ENCODE data around the gene ITGAX. TPM values are rescaled to one million over a fixed set of nuclear protein-coding genes. Genes with fewer than 3 reads are reported as not detected.

The ITGAX gene
- total RNA-seq, 4 donors from 2014 or later = 1.4 to 3.5 (median 2.6) TPM; not detected in 1

DNA sequence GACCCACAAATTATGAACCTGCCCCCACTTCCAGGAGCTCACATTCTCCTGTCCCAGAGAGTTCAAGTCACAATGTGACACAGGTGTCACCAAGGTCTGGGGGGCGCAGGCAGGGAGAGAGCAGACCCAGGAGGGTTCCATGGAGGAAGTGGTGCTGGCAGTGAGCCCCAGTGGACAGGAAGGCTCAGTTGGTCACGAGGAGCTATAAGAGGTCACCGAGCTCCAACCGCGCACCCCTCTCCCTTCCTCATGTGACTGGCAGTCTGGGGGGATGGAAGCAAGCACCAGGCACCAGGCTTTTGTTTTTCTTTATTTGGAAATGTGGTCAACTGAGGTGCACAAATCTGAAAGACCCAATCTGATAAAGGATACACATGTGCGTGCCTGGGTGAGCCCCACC, 40.7 kb downstream of the ITGAX start:
- TF ChIP-seq POLR2A (IDR thresholded peaks at IDR 0.05) = no peak
- TF ChIP-seq, protein P1, sequence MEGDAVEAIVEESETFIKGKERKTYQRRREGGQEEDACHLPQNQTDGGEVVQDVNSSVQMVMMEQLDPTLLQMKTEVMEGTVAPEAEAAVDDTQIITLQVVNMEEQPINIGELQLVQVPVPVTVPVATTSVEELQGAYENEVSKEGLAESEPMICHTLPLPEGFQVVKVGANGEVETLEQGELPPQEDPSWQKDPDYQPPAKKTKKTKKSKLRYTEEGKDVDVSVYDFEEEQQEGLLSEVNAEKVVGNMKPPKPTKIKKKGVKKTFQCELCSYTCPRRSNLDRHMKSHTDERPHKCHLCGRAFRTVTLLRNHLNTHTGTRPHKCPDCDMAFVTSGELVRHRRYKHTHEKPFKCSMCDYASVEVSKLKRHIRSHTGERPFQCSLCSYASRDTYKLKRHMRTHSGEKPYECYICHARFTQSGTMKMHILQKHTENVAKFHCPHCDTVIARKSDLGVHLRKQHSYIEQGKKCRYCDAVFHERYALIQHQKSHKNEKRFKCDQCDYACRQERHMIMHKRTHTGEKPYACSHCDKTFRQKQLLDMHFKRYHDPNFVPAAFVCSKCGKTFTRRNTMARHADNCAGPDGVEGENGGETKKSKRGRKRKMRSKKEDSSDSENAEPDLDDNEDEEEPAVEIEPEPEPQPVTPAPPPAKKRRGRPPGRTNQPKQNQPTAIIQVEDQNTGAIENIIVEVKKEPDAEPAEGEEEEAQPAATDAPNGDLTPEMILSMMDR (IDR thresholded peaks at IDR 0.05) = no peak
- no peaks in the 10 kb centered on the region for H3K9me3 ChIP-seq
- peak in 1 of 2 donors; percentile 14 for DNase-seq
- no peaks in the 10 kb centered on the region for H3K27me3 ChIP-seq
- no peaks in the 10 kb centered on the region for H3K4me1 ChIP-seq
- no peak overlapping the region for H3K27ac ChIP-seq
- no peak overlapping the region for H3K4me3 ChIP-seq
- no peaks in the 10 kb centered on the region for H3K36me3 ChIP-seq
- intact Hi-C loops (cut with DNase I; ENCODE audit: low total_unique reads) = no loop called here

DNA sequence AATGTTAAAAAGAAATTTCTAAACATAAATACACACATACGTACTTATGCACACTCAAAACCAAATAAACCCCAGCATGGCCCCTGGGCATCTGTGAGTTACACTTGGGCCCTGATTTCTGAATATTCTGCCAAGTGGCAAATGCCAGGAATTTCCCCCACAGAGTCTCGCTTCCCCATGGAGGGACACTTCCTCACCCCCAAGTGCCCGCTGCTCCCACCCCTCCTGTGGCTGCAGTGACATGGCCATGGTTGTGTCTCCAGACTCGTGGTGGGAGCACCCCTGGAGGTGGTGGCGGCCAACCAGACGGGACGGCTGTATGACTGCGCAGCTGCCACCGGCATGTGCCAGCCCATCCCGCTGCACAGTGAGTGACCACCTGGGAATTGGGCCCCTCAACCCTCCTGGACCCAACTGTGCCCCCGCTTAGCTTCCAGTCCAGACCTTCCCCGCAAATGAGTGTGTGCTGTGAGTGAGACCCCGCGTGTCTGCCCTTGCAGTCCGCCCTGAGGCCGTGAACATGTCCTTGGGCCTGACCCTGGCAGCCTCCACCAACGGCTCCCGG, 42.2 kb downstream of the ITGAX start:
- no peak for DNase-seq
- Histone ChIP-seq H3K9me3 (no peaks in the 10 kb centered on the region), H3K27ac (no peak overlapping the region), H3K27me3 (no peaks in the 10 kb centered on the region), H3K36me3 (no peaks in the 10 kb centered on the region), H3K4me1 (no peaks in the 10 kb centered on the region), H3K4me3 (no peak overlapping the region)
- intact Hi-C loops (cut with DNase I; ENCODE audit: low total_unique reads) = no loop called here
- no peak for TF ChIP-seq POLR2A (IDR thresholded peaks at IDR 0.05)
- TF ChIP-seq, protein P1 (IDR thresholded peaks at IDR 0.05) = no peak

DNA sequence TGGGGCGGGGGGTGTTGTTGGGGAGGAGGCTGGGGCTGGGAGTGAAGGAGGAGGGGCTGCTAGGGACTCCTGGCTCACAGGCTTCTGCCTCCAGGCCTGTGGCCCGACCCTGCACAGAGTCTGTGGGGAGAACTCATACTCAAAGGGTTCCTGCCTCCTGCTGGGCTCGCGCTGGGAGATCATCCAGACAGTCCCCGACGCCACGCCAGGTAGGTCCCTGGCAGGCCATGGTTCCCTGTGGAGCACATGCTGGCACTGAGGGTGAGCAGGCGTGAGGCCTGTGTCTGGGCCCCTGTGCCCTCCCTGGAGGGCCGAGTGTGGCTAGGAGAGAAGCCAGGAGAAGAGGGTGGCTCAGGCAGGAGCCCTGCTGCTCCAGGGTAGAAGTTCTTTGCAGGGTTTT, 42.7 kb downstream of the ITGAX start:
- no peak overlapping the region for H3K4me3 ChIP-seq
- DNase-seq = no peak
- TF ChIP-seq, protein P1 (IDR thresholded peaks at IDR 0.05) = no peak
- no peak for TF ChIP-seq POLR2A (IDR thresholded peaks at IDR 0.05)
- no peaks in the 10 kb centered on the region for H3K36me3 ChIP-seq
- no peaks in the 10 kb centered on the region for H3K4me1 ChIP-seq
- no peaks in the 10 kb centered on the region for H3K9me3 ChIP-seq
- intact Hi-C loops (cut with DNase I; ENCODE audit: low total_unique reads) = no loop called here
- no peak overlapping the region for H3K27ac ChIP-seq
- no peaks in the 10 kb centered on the region for H3K27me3 ChIP-seq

DNA sequence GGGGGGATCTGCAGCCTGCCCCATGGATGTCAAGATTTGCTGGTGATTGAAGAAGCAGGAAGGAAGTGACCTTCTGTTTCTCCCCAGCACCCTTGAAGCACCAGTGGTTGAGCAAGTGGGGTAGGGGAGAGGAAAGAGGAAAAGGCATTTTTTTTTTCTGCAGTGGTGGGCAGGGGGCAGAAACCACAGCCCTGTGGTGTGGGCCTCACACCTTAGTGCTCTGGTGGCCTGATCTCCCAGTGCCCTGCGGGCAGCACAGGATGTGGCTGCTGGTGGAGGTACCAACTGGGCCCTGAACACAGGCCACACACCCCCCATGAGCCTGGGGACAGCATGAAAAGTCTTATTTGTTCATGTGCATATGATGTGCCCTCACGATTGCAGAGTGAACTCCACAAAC, 45.2 kb downstream of the ITGAX start:
- intact Hi-C loops (cut with DNase I; ENCODE audit: low total_unique reads) = no loop called here
- Histone ChIP-seq H3K27me3 (no peaks in the 10 kb centered on the region), H3K4me3 (no peak overlapping the region), H3K27ac (no peak overlapping the region), H3K9me3 (no peaks in the 10 kb centered on the region), H3K36me3 (no peaks in the 10 kb centered on the region), H3K4me1 (no peaks in the 10 kb centered on the region)
- TF ChIP-seq, protein P1 (IDR thresholded peaks at IDR 0.05) = no peak
- no peak for TF ChIP-seq POLR2A (IDR thresholded peaks at IDR 0.05)
- DNase-seq = no peak

DNA sequence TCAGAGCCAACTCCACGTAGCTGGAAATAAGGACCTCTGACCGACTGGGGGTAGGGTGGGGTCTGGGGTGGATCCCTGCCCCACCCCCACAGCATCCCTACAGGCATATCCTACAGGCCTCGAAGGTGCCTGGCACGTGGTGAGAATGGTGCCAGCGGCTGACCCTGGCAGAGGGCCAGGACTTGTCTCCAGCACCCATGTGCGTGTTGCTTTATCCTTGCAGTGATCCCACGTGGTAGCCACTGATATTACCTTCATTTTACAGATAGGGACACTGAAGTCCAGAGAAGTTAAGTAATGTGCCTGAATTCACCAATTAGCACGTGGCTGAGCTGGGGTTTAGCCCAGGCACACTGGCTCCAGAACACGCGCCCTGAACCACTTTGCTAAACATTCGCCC, 46.5 kb downstream of the ITGAX start:
- TF ChIP-seq POLR2A (IDR thresholded peaks at IDR 0.05) = no peak
- TF ChIP-seq, protein P1 (IDR thresholded peaks at IDR 0.05) = no peak
- no peaks in the 10 kb centered on the region for H3K4me1 ChIP-seq
- intact Hi-C loops (cut with DNase I; ENCODE audit: low total_unique reads) = no loop called here
- DNase-seq = no peak
- H3K27ac ChIP-seq = no peak overlapping the region
- H3K36me3 ChIP-seq = no peaks in the 10 kb centered on the region
- no peaks in the 10 kb centered on the region for H3K9me3 ChIP-seq
- no peak overlapping the region for H3K4me3 ChIP-seq
- H3K27me3 ChIP-seq = no peaks in the 10 kb centered on the region
